Astrocyte (in vitro differentiated cells and primary cell): ENCODE measurements around the gene ERMARD. TPM values are rescaled to one million over a fixed set of nuclear protein-coding genes. Genes with fewer than 3 reads are reported as not detected.

ENCODE experiments used
- DNase-seq: peaks from one replicate; pipeline ENCODE4 v3.0.0-alpha.2; 2010; ENCODE audit warnings: low read depth
- FAIRE-seq: peaks from 2 replicates; lab custom pipeline; 2011; peaks lifted over from hg19 to GRCh38; lab: Jason Lieb, UNC
- H2AFZ ChIP-seq: 2 replicates; pipeline ENCODE4 v1.6.0; 2012; ENCODE audit warnings: low read depth, low read length, inconsistent platforms
- H3K27ac ChIP-seq: 2 replicates; pipeline ENCODE4 v1.5.1; 2011; ENCODE audit warnings: low read depth, low read length, inconsistent platforms
- H3K27me3 ChIP-seq: 2 replicates; pipeline ENCODE4 v1.6.0; 2011; ENCODE audit warnings: low read length, inconsistent platforms; ENCODE audit not compliant: insufficient read depth
- H3K36me3 ChIP-seq: 2 replicates; pipeline ENCODE4 v1.5.1; 2011; ENCODE audit warnings: low read length, inconsistent platforms; ENCODE audit not compliant: insufficient read depth
- H3K4me1 ChIP-seq: 2 replicates; pipeline ENCODE4 v1.5.1; 2011; ENCODE audit warnings: low read length, inconsistent platforms; ENCODE audit not compliant: insufficient read depth
- H3K4me2 ChIP-seq: 2 replicates; pipeline ENCODE4 v1.6.0; 2012; ENCODE audit warnings: low read length, inconsistent platforms
- H3K4me3 ChIP-seq: 2 replicates; pipeline ENCODE4 v1.5.1; 2011; ENCODE audit warnings: low read depth, mild to moderate bottlenecking, low read length, inconsistent platforms; ENCODE audit not compliant: insufficient read depth
- H3K79me2 ChIP-seq: 2 replicates; pipeline ENCODE4 v1.6.0; 2012; ENCODE audit warnings: mild to moderate bottlenecking, low read length, inconsistent platforms; ENCODE audit not compliant: insufficient read depth
- H3K9ac ChIP-seq: 2 replicates; pipeline ENCODE4 v1.6.0; 2012; ENCODE audit warnings: mild to moderate bottlenecking, low read length, inconsistent platforms
- H3K9me3 ChIP-seq: 2 replicates; pipeline ENCODE4 v1.5.1; 2012; ENCODE audit warnings: low read depth, mild to moderate bottlenecking, low read length, inconsistent platforms; ENCODE audit not compliant: insufficient read depth
- H4K20me1 ChIP-seq: 2 replicates; pipeline ENCODE4 v1.6.0; 2012; ENCODE audit warnings: low read length, inconsistent platforms; ENCODE audit not compliant: insufficient read depth
- H3K27ac Mint-ChIP-seq: one replicate; pipeline ENCODE4 v1.8.0; 2021; ENCODE audit warnings: mild to moderate bottlenecking, mixed read lengths; ENCODE audit not compliant: unreplicated experiment
- H3K27me3 Mint-ChIP-seq: one replicate; pipeline ENCODE4 v1.8.0; 2021; ENCODE audit warnings: low read depth, mixed read lengths; ENCODE audit not compliant: unreplicated experiment
- H3K36me3 Mint-ChIP-seq: one replicate; pipeline ENCODE4 v1.8.0; 2021; ENCODE audit warnings: low read depth, mixed read lengths; ENCODE audit not compliant: unreplicated experiment
- H3K4me1 Mint-ChIP-seq: one replicate; pipeline ENCODE4 v1.8.0; 2021; ENCODE audit warnings: low read depth, mixed read lengths; ENCODE audit not compliant: unreplicated experiment
- H3K4me3 Mint-ChIP-seq: one replicate; pipeline ENCODE4 v1.8.0; 2021; ENCODE audit warnings: mild to moderate bottlenecking, moderate library complexity, mixed read lengths; ENCODE audit not compliant: unreplicated experiment
- H3K9me3 Mint-ChIP-seq: one replicate; pipeline ENCODE4 v1.8.0; 2021; ENCODE audit warnings: mild to moderate bottlenecking, mixed read lengths; ENCODE audit not compliant: unreplicated experiment
- CTCF ChIP-seq: IDR thresholded peaks from 2 replicates; pipeline ENCODE4 v1.5.1; 2011; ENCODE audit warnings: low read depth, mild to moderate bottlenecking, inconsistent platforms, low read length, moderate library complexity; ENCODE audit not compliant: insufficient read depth
- EZH2 ChIP-seq: IDR thresholded peaks from 2 replicates; pipeline ENCODE4 v1.6.1; 2012; ENCODE audit warnings: mild to moderate bottlenecking, low read length, inconsistent platforms; ENCODE audit not compliant: insufficient read depth
- total RNA-seq: library from RNA; stranded (reverse); gene quantifications from 2 replicates; pipeline ENCODE4 v1.2.1, GENCODE V29; 2021

The ERMARD gene
- total RNA-seq, 1 donor from 2014 or later, result 13.1 TPM

GRCh38 chr6:169775321-169775720 is 23.9 kb downstream of the ERMARD start:
- no peak for FAIRE-seq
- no peak overlapping the region for H3K4me3 Mint-ChIP-seq
- Histone ChIP-seq H3K27me3 (no peaks in the 10 kb centered on the region), H2AFZ (no peak overlapping the region), H3K36me3 (peaks cover 3% of the 10 kb centered on the region), H3K4me1 (no peaks in the 10 kb centered on the region), H3K9me3 (no peaks in the 10 kb centered on the region), H3K9ac (no peak overlapping the region), H3K27ac (no peak overlapping the region), H4K20me1 (no peaks in the 10 kb centered on the region), H3K4me2 (no peak overlapping the region), H3K4me3 (no peak overlapping the region), H3K79me2 (no peaks in the 10 kb centered on the region)
- H3K36me3 Mint-ChIP-seq, result peaks cover 9% of the 10 kb centered on the region
- TF ChIP-seq EZH2 (no peak), CTCF (no peak)
- H3K27me3 Mint-ChIP-seq, result no peaks in the 10 kb centered on the region
- H3K9me3 Mint-ChIP-seq, result no peaks in the 10 kb centered on the region
- no peak for DNase-seq
- H3K4me1 Mint-ChIP-seq, result no peaks in the 10 kb centered on the region
- no peak overlapping the region for H3K27ac Mint-ChIP-seq

- DNase-seq (no peak), FAIRE-seq (no peak)
- Mint-ChIP-seq H3K36me3 (peaks cover 11% of the 10 kb centered on the region), H3K27ac (no peak overlapping the region), H3K4me3 (no peak overlapping the region), H3K27me3 (no peaks in the 10 kb centered on the region), H3K4me1 (no peaks in the 10 kb centered on the region), H3K9me3 (no peaks in the 10 kb centered on the region)
- no peak overlapping the region for H3K4me3 ChIP-seq
- H3K27ac ChIP-seq, result no peak overlapping the region
- peaks cover 3% of the 10 kb centered on the region for H3K36me3 ChIP-seq
- H2AFZ ChIP-seq, result no peak overlapping the region
- no peaks in the 10 kb centered on the region for H4K20me1 ChIP-seq
- no peaks in the 10 kb centered on the region for H3K79me2 ChIP-seq
- TF ChIP-seq EZH2 (no peak), CTCF (no peak)
- no peak overlapping the region for H3K4me2 ChIP-seq
- H3K9me3 ChIP-seq, result no peaks in the 10 kb centered on the region
- H3K4me1 ChIP-seq, result peaks cover 7% of the 10 kb centered on the region
- H3K9ac ChIP-seq, result no peak overlapping the region
- no peaks in the 10 kb centered on the region for H3K27me3 ChIP-seq
Observed at GRCh38 chr6:169776379-169776778, 25.0 kb downstream of the ERMARD start.

GRCh38 chr6:169777896-169778295 is 26.5 kb downstream of the ERMARD start:
- H3K4me3 ChIP-seq, result no peak overlapping the region
- H3K9ac ChIP-seq, result no peak overlapping the region
- H3K36me3 ChIP-seq, result peaks cover 3% of the 10 kb centered on the region
- no peak for TF ChIP-seq EZH2
- no peak for TF ChIP-seq CTCF
- peaks cover 7% of the 10 kb centered on the region for H3K4me1 ChIP-seq
- H3K4me3 Mint-ChIP-seq, result no peak overlapping the region
- H3K36me3 Mint-ChIP-seq, result peaks cover 13% of the 10 kb centered on the region
- H3K27ac ChIP-seq, result no peak overlapping the region
- FAIRE-seq (no peak), DNase-seq (no peak)
- H3K79me2 ChIP-seq, result no peaks in the 10 kb centered on the region
- no peaks in the 10 kb centered on the region for H3K27me3 Mint-ChIP-seq
- H3K27me3 ChIP-seq, result no peaks in the 10 kb centered on the region
- no peaks in the 10 kb centered on the region for H3K4me1 Mint-ChIP-seq
- H3K9me3 Mint-ChIP-seq, result no peaks in the 10 kb centered on the region
- no peak overlapping the region for H3K27ac Mint-ChIP-seq
- no peak overlapping the region for H3K4me2 ChIP-seq
- H2AFZ ChIP-seq, result no peak overlapping the region
- H3K9me3 ChIP-seq, result no peaks in the 10 kb centered on the region
- H4K20me1 ChIP-seq, result no peaks in the 10 kb centered on the region
